Esophagus (tissue), 2 donors: Measurements from ENCODE around the gene PDCD10. TPM values are rescaled to one million over a fixed set of nuclear protein-coding genes. Genes with fewer than 3 reads are reported as not detected.

Source experiments
- H3K27ac ChIP-seq, 2 donors: one replicate each; pipeline ENCODE4 v1.5.1; 2013; ENCODE audit warnings: low read depth in 2 of 2, mild to moderate bottlenecking in 2 of 2, inconsistent platforms in 1 of 2, low read length in 1 of 2, moderate library complexity in 1 of 2
- H3K27me3 ChIP-seq, 2 donors: one replicate each; pipeline ENCODE4 v1.6.1; 2013; ENCODE audit warnings: low read length in 2 of 2, control low read depth in 1 of 2, mild to moderate bottlenecking in 1 of 2; ENCODE audit not compliant: insufficient read depth in 2 of 2, control insufficient read depth in 1 of 2
- H3K36me3 ChIP-seq, 2 donors: one replicate each; pipeline ENCODE4 v1.6.1; 2013; ENCODE audit warnings: low read length in 1 of 2; ENCODE audit not compliant: control insufficient read depth in 2 of 2, insufficient read depth in 2 of 2
- H3K4me1 ChIP-seq, 2 donors: one replicate each; pipeline ENCODE4 v1.6.1; 2013; ENCODE audit warnings: low read length in 1 of 2; ENCODE audit not compliant: control insufficient read depth in 2 of 2, insufficient read depth in 2 of 2
- H3K4me3 ChIP-seq, 2 donors: one replicate each; pipeline ENCODE4 v1.5.1; 2013; ENCODE audit warnings: low read length in 2 of 2, mild to moderate bottlenecking in 2 of 2, low read depth in 1 of 2, moderate library complexity in 1 of 2
- H3K9me3 ChIP-seq, 2 donors: one replicate each; pipeline ENCODE4 v1.6.1; 2013; ENCODE audit warnings: mild to moderate bottlenecking in 2 of 2, low read depth in 1 of 2, low read length in 1 of 2, moderate library complexity in 1 of 2; ENCODE audit not compliant: control insufficient read depth in 2 of 2, insufficient read depth in 1 of 2
- WGBS, 2 donors: extraction: QIAGEN DNeasy Blood & Tissue Kit; methylation state at CpG; one replicate each; pipeline ENCODE4 v1.1.7; 2013; 5-methylcytosine and 5-hydroxymethylcytosine counted together
- polyA plus RNA-seq, 2 donors: library from polyadenylated mRNA; stranded (reverse); fragments of 200-250 nt; gene quantifications; one replicate each; pipeline ENCODE4 v1.2.3, GENCODE V29; 2013
- donor health status: healthy with polysubstance abuse.
- donor health status: Bipolar disorder and iron deficiency.

The PDCD10 gene
- polyA plus RNA-seq, 2 donors: 29.6 to 68.1 TPM

GRCh38 chr3:167666563-167666962, 68.1 kb downstream of the PDCD10 start:
- no peaks in the 10 kb centered on the region for H3K36me3 ChIP-seq
- H3K27ac ChIP-seq: no peak overlapping the region
- no peaks in the 10 kb centered on the region for H3K9me3 ChIP-seq
- no peaks in the 10 kb centered on the region for H3K4me1 ChIP-seq
- H3K4me3 ChIP-seq: no peak overlapping the region
- WGBS, 2 donors: 85 to 92% methylated on average over 2 of the region's 2 CpGs
- H3K27me3 ChIP-seq: no peaks in the 10 kb centered on the region

- WGBS, 2 donors: 88 to 92% methylated on average over 5 of the region's 5 CpGs
- Histone ChIP-seq H3K9me3 (no peaks in the 10 kb centered on the region), H3K4me3 (no peak overlapping the region), H3K27me3 (no peaks in the 10 kb centered on the region), H3K36me3 (no peaks in the 10 kb centered on the region), H3K4me1 (no peaks in the 10 kb centered on the region), H3K27ac (no peak overlapping the region)
These were observed 71.7 kb downstream of the PDCD10 start for GRCh38 chr3:167662919-167663400.

GRCh38 chr3:167657684-167658225, 76.9 kb downstream of the PDCD10 start:
- 62 to 63% methylated on average over 3 of the region's 3 CpGs for WGBS, 2 donors
- Histone ChIP-seq H3K4me3 (no peak overlapping the region), H3K36me3 (no peaks in the 10 kb centered on the region), H3K27me3 (no peaks in the 10 kb centered on the region), H3K27ac (no peak overlapping the region), H3K4me1 (peaks cover 0 to 2% of the 10 kb centered on the region in 2 donors), H3K9me3 (no peaks in the 10 kb centered on the region)

GRCh38 chr3:167656821-167657220, 77.9 kb downstream of the PDCD10 start:
- Histone ChIP-seq H3K27ac (no peak overlapping the region), H3K27me3 (no peaks in the 10 kb centered on the region), H3K9me3 (no peaks in the 10 kb centered on the region), H3K36me3 (no peaks in the 10 kb centered on the region), H3K4me3 (no peak overlapping the region), H3K4me1 (peaks cover 0 to 2% of the 10 kb centered on the region in 2 donors)
- WGBS, 2 donors: 39 to 47% methylated on average over 1 of the region's 1 CpG

- no peaks in the 10 kb centered on the region for H3K9me3 ChIP-seq
- peaks cover 0 to 2% of the 10 kb centered on the region in 2 donors for H3K4me1 ChIP-seq
- H3K4me3 ChIP-seq: no peak within 1 kb of the TSS
- no peaks in the 10 kb centered on the region for H3K36me3 ChIP-seq
- no peaks in the 10 kb centered on the region for H3K27me3 ChIP-seq
- 30 to 39% methylated on average over 1 of the region's 1 CpG for WGBS, 2 donors
- no peak within 1 kb of the TSS for H3K27ac ChIP-seq
These were observed 80.9 kb downstream of the PDCD10 start, which contains the start of gene WDR49 for GRCh38 chr3:167653760-167654159. WDR49 (minus strand) TSS chr3:167653942; CDS start chr3:167653425, 517 bp downstream.

GRCh38 chr3:167653155-167653554, 81.5 kb downstream of the PDCD10 start:
- H3K9me3 ChIP-seq: no peaks in the 10 kb centered on the region
- H3K36me3 ChIP-seq: no peaks in the 10 kb centered on the region
- H3K27me3 ChIP-seq: no peaks in the 10 kb centered on the region
- WGBS, 2 donors: 47 to 56% methylated on average over 1 of the region's 1 CpG
- H3K4me1 ChIP-seq: peaks cover 0 to 2% of the 10 kb centered on the region in 2 donors
- H3K4me3 ChIP-seq: no peak overlapping the region
- H3K27ac ChIP-seq: no peak overlapping the region

GRCh38 chr3:167651826-167652225, 82.9 kb downstream of the PDCD10 start:
- no peaks in the 10 kb centered on the region for H3K9me3 ChIP-seq
- no peaks in the 10 kb centered on the region for H3K36me3 ChIP-seq
- WGBS, 2 donors: 72 to 79% methylated on average over 1 of the region's 1 CpG
- no peak overlapping the region for H3K4me3 ChIP-seq
- no peaks in the 10 kb centered on the region for H3K27me3 ChIP-seq
- H3K4me1 ChIP-seq: no peaks in the 10 kb centered on the region
- H3K27ac ChIP-seq: no peak overlapping the region

GRCh38 chr3:167650459-167650858, 84.2 kb downstream of the PDCD10 start:
- Histone ChIP-seq H3K9me3 (no peaks in the 10 kb centered on the region), H3K4me1 (no peaks in the 10 kb centered on the region), H3K36me3 (no peaks in the 10 kb centered on the region), H3K27ac (no peak overlapping the region), H3K27me3 (no peaks in the 10 kb centered on the region), H3K4me3 (no peak overlapping the region)
- WGBS, 2 donors: 76% methylated on average over 2 of the region's 2 CpGs

- Histone ChIP-seq H3K27ac (no peak overlapping the region), H3K4me3 (no peak overlapping the region), H3K4me1 (no peaks in the 10 kb centered on the region), H3K36me3 (no peaks in the 10 kb centered on the region), H3K9me3 (no peaks in the 10 kb centered on the region), H3K27me3 (no peaks in the 10 kb centered on the region)
- WGBS, 2 donors: 57 to 65% methylated on average over 1 of the region's 1 CpG
These were observed 84.9 kb downstream of the PDCD10 start for GRCh38 chr3:167649746-167650145.

GRCh38 chr3:167644611-167645010, 90.1 kb downstream of the PDCD10 start:
- H3K9me3 ChIP-seq: no peaks in the 10 kb centered on the region
- no peak overlapping the region for H3K27ac ChIP-seq
- no peaks in the 10 kb centered on the region for H3K4me1 ChIP-seq
- no peaks in the 10 kb centered on the region for H3K27me3 ChIP-seq
- WGBS, 2 donors: 82 to 89% methylated on average over 1 of the region's 1 CpG
- H3K36me3 ChIP-seq: no peaks in the 10 kb centered on the region
- H3K4me3 ChIP-seq: no peak overlapping the region
